ENCODE results near the gene RSPO3.
"Not testable (repeated sequence)": the region's sequence is repeated elsewhere in the genome, so short reads cannot be mapped to it uniquely, and the experiment has no call there.

Gene RSPO3

GRCh38 chr6:127118298-127119101, at the start of gene RSPO3:
TSS of gene RSPO3 (plus strand) at chr6:127118671. CDS start at chr6:127119193, 522 bp downstream.
- no peak for DNase-seq (ENCODE audit: low spot score)

GRCh38 chr6:127069659-127070279, 48.7 kb upstream of the RSPO3 start:
- DNase-seq (ENCODE audit: low spot score) = no peak

- DNase-seq (ENCODE audit: low spot score) = no peak
These were observed 45.2 kb upstream of the RSPO3 start for GRCh38 chr6:127073222-127073621.

- DNase-seq (ENCODE audit: low spot score) = no peak
These were observed 42.0 kb upstream of the RSPO3 start for GRCh38 chr6:127076466-127076865.

- DNase-seq (ENCODE audit: low spot score) = no peak
These were observed 40.6 kb upstream of the RSPO3 start for GRCh38 chr6:127077886-127078285.

GRCh38 chr6:127078669-127079068, 39.8 kb upstream of the RSPO3 start:
- no peak for DNase-seq (ENCODE audit: low spot score)

GRCh38 chr6:127079681-127080080, 38.8 kb upstream of the RSPO3 start:
- DNase-seq (ENCODE audit: low spot score) = no peak

GRCh38 chr6:127080081-127080480, 38.4 kb upstream of the RSPO3 start:
- no peak for DNase-seq (ENCODE audit: low spot score)

GRCh38 chr6:127083231-127083962, 35.1 kb upstream of the RSPO3 start:
- no peak for DNase-seq (ENCODE audit: low spot score)

GRCh38 chr6:127083963-127084310, 34.5 kb upstream of the RSPO3 start:
- no peak for DNase-seq (ENCODE audit: low spot score)

- no peak for DNase-seq (ENCODE audit: low spot score)
These were observed 33.3 kb upstream of the RSPO3 start for GRCh38 chr6:127085181-127085580.

GRCh38 chr6:127090051-127090450, 28.4 kb upstream of the RSPO3 start:
- no peak for DNase-seq (ENCODE audit: low spot score)

GRCh38 chr6:127092466-127092865, 26.0 kb upstream of the RSPO3 start:
- DNase-seq (ENCODE audit: low spot score) = no peak

GRCh38 chr6:127094791-127095190, 23.7 kb upstream of the RSPO3 start:
- DNase-seq (ENCODE audit: low spot score) = no peak

GRCh38 chr6:127096167-127096566, 22.3 kb upstream of the RSPO3 start:
- DNase-seq (ENCODE audit: low spot score) = no peak

GRCh38 chr6:127097442-127097841, 21.0 kb upstream of the RSPO3 start:
- DNase-seq (ENCODE audit: low spot score) = not testable (repeated sequence)

GRCh38 chr6:127100510-127101140, 17.8 kb upstream of the RSPO3 start:
- DNase-seq (ENCODE audit: low spot score) = no peak

GRCh38 chr6:127102299-127102698, 16.2 kb upstream of the RSPO3 start:
- no peak for DNase-seq (ENCODE audit: low spot score)

- no peak for DNase-seq (ENCODE audit: low spot score)
These were observed 15.6 kb upstream of the RSPO3 start for GRCh38 chr6:127102859-127103258.

- DNase-seq (ENCODE audit: low spot score) = no peak
These were observed 15.0 kb upstream of the RSPO3 start for GRCh38 chr6:127103482-127103881.

- no peak for DNase-seq (ENCODE audit: low spot score)
These were observed 10.6 kb upstream of the RSPO3 start for GRCh38 chr6:127107916-127108315.

- no peak for DNase-seq (ENCODE audit: low spot score)
These were observed 7.8 kb upstream of the RSPO3 start for GRCh38 chr6:127110712-127111111.

- DNase-seq (ENCODE audit: low spot score) = no peak
These were observed 6.9 kb upstream of the RSPO3 start for GRCh38 chr6:127111526-127111925.
